ENCODE results near the gene FRMD7.

GRCh38 chrX:132058050-132058449 is 69.8 kb downstream of the FRMD7 start:
- TF ChIP-seq, protein P1, sequence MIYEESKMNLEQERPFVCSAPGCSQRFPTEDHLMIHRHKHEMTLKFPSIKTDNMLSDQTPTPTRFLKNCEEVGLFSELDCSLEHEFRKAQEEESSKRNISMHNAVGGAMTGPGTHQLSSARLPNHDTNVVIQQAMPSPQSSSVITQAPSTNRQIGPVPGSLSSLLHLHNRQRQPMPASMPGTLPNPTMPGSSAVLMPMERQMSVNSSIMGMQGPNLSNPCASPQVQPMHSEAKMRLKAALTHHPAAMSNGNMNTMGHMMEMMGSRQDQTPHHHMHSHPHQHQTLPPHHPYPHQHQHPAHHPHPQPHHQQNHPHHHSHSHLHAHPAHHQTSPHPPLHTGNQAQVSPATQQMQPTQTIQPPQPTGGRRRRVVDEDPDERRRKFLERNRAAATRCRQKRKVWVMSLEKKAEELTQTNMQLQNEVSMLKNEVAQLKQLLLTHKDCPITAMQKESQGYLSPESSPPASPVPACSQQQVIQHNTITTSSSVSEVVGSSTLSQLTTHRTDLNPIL (CRISPR knock-in tag; IDR thresholded peaks at IDR 0.05; ENCODE audit: low read depth) = no peak
- TF ChIP-seq ZFP3 (CRISPR knock-in tag; IDR thresholded peaks at IDR 0.05) (no peak), RARB (CRISPR knock-in tag; IDR thresholded peaks at IDR 0.05) (no peak), ESRRG (CRISPR knock-in tag; IDR thresholded peaks at IDR 0.05) (no peak), ZNF70 (CRISPR knock-in tag; IDR thresholded peaks at IDR 0.05) (no peak), SNAI2 (CRISPR knock-in tag; IDR thresholded peaks at IDR 0.05) (no peak), TCF4 (CRISPR knock-in tag; IDR thresholded peaks at IDR 0.05; ENCODE audit: borderline replicate concordance) (no peak)
- TF ChIP-seq, protein P2, sequence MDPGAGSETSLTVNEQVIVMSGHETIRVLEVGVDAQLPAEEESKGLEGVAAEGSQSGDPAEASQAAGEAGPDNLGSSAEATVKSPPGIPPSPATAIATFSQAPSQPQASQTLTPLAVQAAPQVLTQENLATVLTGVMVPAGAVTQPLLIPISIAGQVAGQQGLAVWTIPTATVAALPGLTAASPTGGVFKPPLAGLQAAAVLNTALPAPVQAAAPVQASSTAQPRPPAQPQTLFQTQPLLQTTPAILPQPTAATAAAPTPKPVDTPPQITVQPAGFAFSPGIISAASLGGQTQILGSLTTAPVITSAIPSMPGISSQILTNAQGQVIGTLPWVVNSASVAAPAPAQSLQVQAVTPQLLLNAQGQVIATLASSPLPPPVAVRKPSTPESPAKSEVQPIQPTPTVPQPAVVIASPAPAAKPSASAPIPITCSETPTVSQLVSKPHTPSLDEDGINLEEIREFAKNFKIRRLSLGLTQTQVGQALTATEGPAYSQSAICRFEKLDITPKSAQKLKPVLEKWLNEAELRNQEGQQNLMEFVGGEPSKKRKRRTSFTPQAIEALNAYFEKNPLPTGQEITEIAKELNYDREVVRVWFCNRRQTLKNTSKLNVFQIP (CRISPR knock-in tag; IDR thresholded peaks at IDR 0.05; ENCODE audit: borderline replicate concordance, low read depth) = no peak
